ENCODE results near the gene LAMC2.

DNA sequence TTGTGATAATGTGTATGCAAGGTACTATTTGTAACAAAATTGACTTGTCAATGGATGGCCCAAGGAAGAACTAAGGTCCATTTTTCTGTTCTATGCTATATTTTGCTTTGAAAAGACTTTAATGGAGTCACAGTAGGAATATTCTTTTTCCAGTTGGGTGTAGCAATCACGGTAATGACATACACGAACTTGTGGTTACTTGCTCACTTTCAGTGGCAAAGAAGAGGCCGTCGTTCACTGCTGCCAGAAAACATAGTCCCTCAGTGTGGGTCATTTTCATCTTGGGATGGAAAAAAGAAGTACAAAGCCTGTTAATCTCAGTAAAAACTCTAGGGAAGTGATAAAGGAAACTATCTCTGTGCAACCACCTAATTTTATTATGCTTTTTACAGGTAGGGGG lies 47.8 kb upstream of the LAMC2 start:
- TF ChIP-seq, protein P1, sequence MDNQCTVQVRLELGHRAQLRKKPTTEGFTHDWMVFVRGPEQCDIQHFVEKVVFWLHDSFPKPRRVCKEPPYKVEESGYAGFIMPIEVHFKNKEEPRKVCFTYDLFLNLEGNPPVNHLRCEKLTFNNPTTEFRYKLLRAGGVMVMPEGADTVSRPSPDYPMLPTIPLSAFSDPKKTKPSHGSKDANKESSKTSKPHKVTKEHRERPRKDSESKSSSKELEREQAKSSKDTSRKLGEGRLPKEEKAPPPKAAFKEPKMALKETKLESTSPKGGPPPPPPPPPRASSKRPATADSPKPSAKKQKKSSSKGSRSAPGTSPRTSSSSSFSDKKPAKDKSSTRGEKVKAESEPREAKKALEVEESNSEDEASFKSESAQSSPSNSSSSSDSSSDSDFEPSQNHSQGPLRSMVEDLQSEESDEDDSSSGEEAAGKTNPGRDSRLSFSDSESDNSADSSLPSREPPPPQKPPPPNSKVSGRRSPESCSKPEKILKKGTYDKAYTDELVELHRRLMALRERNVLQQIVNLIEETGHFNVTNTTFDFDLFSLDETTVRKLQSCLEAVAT (IDR thresholded peaks at IDR 0.05): no peak
- TF ChIP-seq MAFF (IDR thresholded peaks at IDR 0.05; ENCODE audit: low read length): no peak
- TF ChIP-seq POLR2A (conservative IDR thresholded peaks at IDR 0.05): no peak
- TF ChIP-seq, protein P2, sequence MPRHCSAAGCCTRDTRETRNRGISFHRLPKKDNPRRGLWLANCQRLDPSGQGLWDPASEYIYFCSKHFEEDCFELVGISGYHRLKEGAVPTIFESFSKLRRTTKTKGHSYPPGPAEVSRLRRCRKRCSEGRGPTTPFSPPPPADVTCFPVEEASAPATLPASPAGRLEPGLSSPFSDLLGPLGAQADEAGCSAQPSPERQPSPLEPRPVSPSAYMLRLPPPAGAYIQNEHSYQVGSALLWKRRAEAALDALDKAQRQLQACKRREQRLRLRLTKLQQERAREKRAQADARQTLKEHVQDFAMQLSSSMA (CRISPR knock-in tag; IDR thresholded peaks at IDR 0.05): no peak
- no peak for TF ChIP-seq CTCF (IDR thresholded peaks at IDR 0.05 in 2 of 3, conservative IDR thresholded peaks at IDR 0.05 in 1 of 3; ENCODE audit: insufficient read depth in 2 of 3, low read depth in 1 of 3, low read length in 3 of 3)
- no peak for TF ChIP-seq EZH2 (IDR thresholded peaks at IDR 0.05; ENCODE audit: borderline replicate concordance, low read depth, low read length)
- no peak for TF ChIP-seq ZNF146 (CRISPR knock-in tag; IDR thresholded peaks at IDR 0.05; ENCODE audit: unreplicated experiment)
- TF ChIP-seq, protein P3, sequence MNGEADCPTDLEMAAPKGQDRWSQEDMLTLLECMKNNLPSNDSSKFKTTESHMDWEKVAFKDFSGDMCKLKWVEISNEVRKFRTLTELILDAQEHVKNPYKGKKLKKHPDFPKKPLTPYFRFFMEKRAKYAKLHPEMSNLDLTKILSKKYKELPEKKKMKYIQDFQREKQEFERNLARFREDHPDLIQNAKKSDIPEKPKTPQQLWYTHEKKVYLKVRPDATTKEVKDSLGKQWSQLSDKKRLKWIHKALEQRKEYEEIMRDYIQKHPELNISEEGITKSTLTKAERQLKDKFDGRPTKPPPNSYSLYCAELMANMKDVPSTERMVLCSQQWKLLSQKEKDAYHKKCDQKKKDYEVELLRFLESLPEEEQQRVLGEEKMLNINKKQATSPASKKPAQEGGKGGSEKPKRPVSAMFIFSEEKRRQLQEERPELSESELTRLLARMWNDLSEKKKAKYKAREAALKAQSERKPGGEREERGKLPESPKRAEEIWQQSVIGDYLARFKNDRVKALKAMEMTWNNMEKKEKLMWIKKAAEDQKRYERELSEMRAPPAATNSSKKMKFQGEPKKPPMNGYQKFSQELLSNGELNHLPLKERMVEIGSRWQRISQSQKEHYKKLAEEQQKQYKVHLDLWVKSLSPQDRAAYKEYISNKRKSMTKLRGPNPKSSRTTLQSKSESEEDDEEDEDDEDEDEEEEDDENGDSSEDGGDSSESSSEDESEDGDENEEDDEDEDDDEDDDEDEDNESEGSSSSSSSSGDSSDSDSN (IDR thresholded peaks at IDR 0.05; ENCODE audit: borderline replicate concordance in 1 of 2, low read depth in 2 of 2, low read length in 2 of 2): no peak
- TF ChIP-seq LARP7 (IDR thresholded peaks at IDR 0.05): no peak
- TF ChIP-seq, protein P4, sequence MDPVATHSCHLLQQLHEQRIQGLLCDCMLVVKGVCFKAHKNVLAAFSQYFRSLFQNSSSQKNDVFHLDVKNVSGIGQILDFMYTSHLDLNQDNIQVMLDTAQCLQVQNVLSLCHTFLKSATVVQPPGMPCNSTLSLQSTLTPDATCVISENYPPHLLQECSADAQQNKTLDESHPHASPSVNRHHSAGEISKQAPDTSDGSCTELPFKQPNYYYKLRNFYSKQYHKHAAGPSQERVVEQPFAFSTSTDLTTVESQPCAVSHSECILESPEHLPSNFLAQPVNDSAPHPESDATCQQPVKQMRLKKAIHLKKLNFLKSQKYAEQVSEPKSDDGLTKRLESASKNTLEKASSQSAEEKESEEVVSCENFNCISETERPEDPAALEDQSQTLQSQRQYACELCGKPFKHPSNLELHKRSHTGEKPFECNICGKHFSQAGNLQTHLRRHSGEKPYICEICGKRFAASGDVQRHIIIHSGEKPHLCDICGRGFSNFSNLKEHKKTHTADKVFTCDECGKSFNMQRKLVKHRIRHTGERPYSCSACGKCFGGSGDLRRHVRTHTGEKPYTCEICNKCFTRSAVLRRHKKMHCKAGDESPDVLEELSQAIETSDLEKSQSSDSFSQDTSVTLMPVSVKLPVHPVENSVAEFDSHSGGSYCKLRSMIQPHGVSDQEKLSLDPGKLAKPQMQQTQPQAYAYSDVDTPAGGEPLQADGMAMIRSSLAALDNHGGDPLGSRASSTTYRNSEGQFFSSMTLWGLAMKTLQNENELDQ (CRISPR knock-in tag; IDR thresholded peaks at IDR 0.05; ENCODE audit: borderline replicate concordance): no peak
- no peak for TF ChIP-seq GABPA (tag; conservative IDR thresholded peaks at IDR 0.05; ENCODE audit: low read depth)
